K562 (cell line): Measurements from ENCODE around the gene WDPCP.

Experiments used
- CBX2 ChIP-seq: fragments of 200-600 bp; sonication (generic); IDR thresholded peaks from one replicate; pipeline ENCODE4 v1.6.1; 2012; ENCODE audit warnings: mild to moderate bottlenecking, low read length, inconsistent platforms; ENCODE audit not compliant: insufficient read depth, poor library complexity, severe bottlenecking
- COPS2 ChIP-seq: fragments of 450-650 bp; conservative IDR thresholded peaks from 2 replicates; pipeline ENCODE4 v1.6.1; 2016; ENCODE audit warnings: mild to moderate bottlenecking, moderate library complexity
- EZH2 ChIP-seq: IDR thresholded peaks from 2 replicates; pipeline ENCODE4 v1.6.1; 2012; ENCODE audit warnings: low read depth, mild to moderate bottlenecking, inconsistent platforms, low read length, borderline replicate concordance
- HDAC8 ChIP-seq: fragments of 450-650 bp; IDR thresholded peaks from 2 replicates; pipeline ENCODE4 v1.6.1; 2016; ENCODE audit warnings: mild to moderate bottlenecking, missing genetic modification characterization, moderate library complexity, missing compliant biosample characterization
- NCOA2 ChIP-seq, 2 experiments: fragments of 450-650 bp; IDR thresholded peaks; 2 replicates each; pipeline ENCODE4 v1.6.1; 2018; ENCODE audit warnings: mild to moderate bottlenecking in 2 of 2, moderate library complexity in 1 of 2; ENCODE audit not compliant: partially characterized antibody in 2 of 2
- NFE2L1 ChIP-seq: fragments of 450-650 bp; IDR thresholded peaks from 2 replicates; pipeline ENCODE4 v1.6.1; 2016; ENCODE audit warnings: missing genetic modification characterization, low read depth, mild to moderate bottlenecking, missing compliant biosample characterization, moderate library complexity, borderline replicate concordance
- POLR2A ChIP-seq: fragments of 450-650 bp; conservative IDR thresholded peaks from 2 replicates; pipeline ENCODE4 v1.6.1; 2016
- PREB ChIP-seq: sonication (generic); formaldehyde crosslinking; IDR thresholded peaks from 2 replicates; pipeline ENCODE4 v1.8.1; 2023; ENCODE audit warnings: mild to moderate bottlenecking, missing genetic modification reagents
- TAF1 ChIP-seq: IDR thresholded peaks from 2 replicates; pipeline ENCODE4 v1.6.1; 2011; ENCODE audit warnings: mild to moderate bottlenecking, low read length, moderate library complexity; ENCODE audit not compliant: insufficient read depth, control insufficient read depth, severe bottlenecking; ENCODE audit errors: extremely low read depth
- ZKSCAN1 ChIP-seq: fragments of 150-350 bp; IDR thresholded peaks from 2 replicates; pipeline ENCODE4 v1.6.1; 2016; ENCODE audit warnings: low read depth, low read length
- ZNF239 ChIP-seq: fragments of 250-450 bp; sonication (Bioruptor Pico); IDR thresholded peaks from 2 replicates; pipeline ENCODE4 v1.4.0; 2020; ENCODE audit warnings: mild to moderate bottlenecking
- ZNF253 ChIP-seq: fragments of 250-450 bp; sonication (Bioruptor Pico); conservative IDR thresholded peaks from 2 replicates; pipeline ENCODE4 v1.6.1; 2021; ENCODE audit warnings: mild to moderate bottlenecking
- ZNF740 ChIP-seq, 3 experiments: fragments of 200-800 bp in 1 of 3; sonication (Bioruptor generic) in 1 of 3; sonication (generic) in 1 of 3; formaldehyde crosslinking in 1 of 3; IDR thresholded peaks; 2 replicates each; pipeline versions ENCODE4 v1.6.1 to v1.8.0; 2016 to 2022; ENCODE audit warnings: mild to moderate bottlenecking in 2 of 3, missing compliant biosample characterization in 2 of 3, missing genetic modification characterization in 2 of 3, missing genetic modification reagents in 1 of 3

GRCh38 chr2:63438181-63438580, 150.1 kb downstream of the WDPCP start:
- TF ChIP-seq POLR2A (no peak), CBX2 (no peak), ZNF239 (no peak), COPS2 (no peak), TAF1 (no peak), NCOA2 (IDR thresholded peaks at IDR 0.05; ENCODE audit: partially characterized antibody in 2 of 2) (no peak), HDAC8 (tag) (no peak), NFE2L1 (no peak), ZKSCAN1 (no peak), ZNF253 (CRISPR knock-in tag) (no peak), PREB (CRISPR knock-in tag) (no peak), EZH2 (no peak), ZNF740 (CRISPR knock-in tag; IDR thresholded peaks at IDR 0.05) (no peak), ZNF740 (tag; IDR thresholded peaks at IDR 0.05) (no peak)
